Esophagus (tissue), 2 donors: ENCODE results near the gene COL27A1. TPM values are rescaled to one million over a fixed set of nuclear protein-coding genes. Genes with fewer than 3 reads are reported as not detected.

ENCODE experiments used
- H3K27ac ChIP-seq, 2 donors: one replicate each; pipeline ENCODE4 v1.5.1; 2013; ENCODE audit warnings: low read depth in 2 of 2, mild to moderate bottlenecking in 2 of 2, inconsistent platforms in 1 of 2, low read length in 1 of 2, moderate library complexity in 1 of 2
- H3K27me3 ChIP-seq, 2 donors: one replicate each; pipeline ENCODE4 v1.6.1; 2013; ENCODE audit warnings: low read length in 2 of 2, control low read depth in 1 of 2, mild to moderate bottlenecking in 1 of 2; ENCODE audit not compliant: insufficient read depth in 2 of 2, control insufficient read depth in 1 of 2
- H3K36me3 ChIP-seq, 2 donors: one replicate each; pipeline ENCODE4 v1.6.1; 2013; ENCODE audit warnings: low read length in 1 of 2; ENCODE audit not compliant: control insufficient read depth in 2 of 2, insufficient read depth in 2 of 2
- H3K4me1 ChIP-seq, 2 donors: one replicate each; pipeline ENCODE4 v1.6.1; 2013; ENCODE audit warnings: low read length in 1 of 2; ENCODE audit not compliant: control insufficient read depth in 2 of 2, insufficient read depth in 2 of 2
- H3K4me3 ChIP-seq, 2 donors: one replicate each; pipeline ENCODE4 v1.5.1; 2013; ENCODE audit warnings: low read length in 2 of 2, mild to moderate bottlenecking in 2 of 2, low read depth in 1 of 2, moderate library complexity in 1 of 2
- H3K9me3 ChIP-seq, 2 donors: one replicate each; pipeline ENCODE4 v1.6.1; 2013; ENCODE audit warnings: mild to moderate bottlenecking in 2 of 2, low read depth in 1 of 2, low read length in 1 of 2, moderate library complexity in 1 of 2; ENCODE audit not compliant: control insufficient read depth in 2 of 2, insufficient read depth in 1 of 2
- WGBS, 2 donors: extraction: QIAGEN DNeasy Blood & Tissue Kit; methylation state at CpG; one replicate each; pipeline ENCODE4 v1.1.7; 2013; 5-methylcytosine and 5-hydroxymethylcytosine counted together
- polyA plus RNA-seq, 2 donors: library from polyadenylated mRNA; stranded (reverse); fragments of 200-250 nt; gene quantifications; one replicate each; pipeline ENCODE4 v1.2.3, GENCODE V29; 2013
- donor health status: healthy with polysubstance abuse.
- donor health status: Bipolar disorder and iron deficiency.

COL27A1 gene
- polyA plus RNA-seq, 2 donors = 7.2 to 32.6 TPM

GRCh38 chr9:114216081-114216480 lies 60.7 kb downstream of the COL27A1 start:
- no peaks in the 10 kb centered on the region for H3K27me3 ChIP-seq
- no peaks in the 10 kb centered on the region for H3K9me3 ChIP-seq
- H3K27ac ChIP-seq = no peak overlapping the region
- peaks cover 8 to 11% of the 10 kb centered on the region in 2 donors for H3K4me1 ChIP-seq
- peaks cover 0 to 3% of the 10 kb centered on the region in 2 donors for H3K36me3 ChIP-seq
- H3K4me3 ChIP-seq = no peak overlapping the region
- 42 to 46% methylated on average over 7 of the region's 7 CpGs for WGBS, 2 donors

- no peak overlapping the region for H3K4me3 ChIP-seq
- H3K36me3 ChIP-seq = peaks cover 0 to 3% of the 10 kb centered on the region in 2 donors
- H3K9me3 ChIP-seq = no peaks in the 10 kb centered on the region
- no peaks in the 10 kb centered on the region for H3K27me3 ChIP-seq
- H3K4me1 ChIP-seq = peaks cover 8 to 11% of the 10 kb centered on the region in 2 donors
- H3K27ac ChIP-seq = no peak overlapping the region
- 88% methylated on average over 4 of the region's 4 CpGs for WGBS, 2 donors
Observed at GRCh38 chr9:114216976-114217375, 61.6 kb downstream of the COL27A1 start.

DNA sequence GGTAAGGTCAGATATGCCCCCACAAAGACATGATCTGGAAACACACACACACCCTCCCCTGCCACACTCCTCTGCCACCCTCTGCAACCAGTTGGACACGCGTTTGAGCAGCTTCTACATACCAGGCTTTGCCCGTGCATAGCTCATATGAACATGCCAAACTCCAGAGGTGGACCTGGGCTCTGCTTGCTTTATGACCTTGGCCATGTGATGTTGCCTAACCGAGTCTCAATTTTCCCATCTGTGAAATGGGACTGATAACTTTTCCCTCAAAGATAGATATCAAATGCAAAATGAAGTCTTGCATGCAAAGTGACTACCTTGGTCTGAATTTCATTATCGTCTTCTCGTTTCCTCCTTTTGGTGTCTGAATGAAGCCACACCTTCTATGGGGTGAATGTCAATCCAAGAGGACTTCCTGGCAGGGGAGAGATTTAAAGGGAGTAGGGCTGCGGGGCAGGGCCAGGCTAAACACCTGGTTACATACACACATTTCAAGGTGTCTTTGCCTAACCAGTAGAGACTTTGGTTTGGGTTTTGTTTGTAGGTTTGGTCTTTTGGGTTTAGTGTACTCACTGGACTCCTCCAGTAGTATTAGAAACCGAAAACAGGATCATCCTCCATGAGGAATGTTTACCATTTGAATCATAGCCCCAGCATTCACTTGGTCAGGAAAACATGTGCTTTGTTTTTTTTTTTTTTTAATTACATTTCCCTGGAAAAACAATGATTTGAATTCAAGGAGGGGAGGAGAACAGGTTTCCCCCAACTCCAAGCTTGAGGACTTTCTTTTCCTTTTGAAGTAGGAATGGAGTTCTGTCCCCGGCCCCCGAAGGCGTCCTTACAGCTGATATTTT lies 63.2 kb downstream of the COL27A1 start:
- no peaks in the 10 kb centered on the region for H3K9me3 ChIP-seq
- peaks cover 8 to 11% of the 10 kb centered on the region in 2 donors for H3K4me1 ChIP-seq
- 89 to 92% methylated on average over 11 of the region's 11 CpGs for WGBS, 2 donors
- H3K4me3 ChIP-seq = no peak overlapping the region
- H3K27me3 ChIP-seq = no peaks in the 10 kb centered on the region
- no peak overlapping the region for H3K27ac ChIP-seq
- peaks cover 0 to 3% of the 10 kb centered on the region in 2 donors for H3K36me3 ChIP-seq

DNA sequence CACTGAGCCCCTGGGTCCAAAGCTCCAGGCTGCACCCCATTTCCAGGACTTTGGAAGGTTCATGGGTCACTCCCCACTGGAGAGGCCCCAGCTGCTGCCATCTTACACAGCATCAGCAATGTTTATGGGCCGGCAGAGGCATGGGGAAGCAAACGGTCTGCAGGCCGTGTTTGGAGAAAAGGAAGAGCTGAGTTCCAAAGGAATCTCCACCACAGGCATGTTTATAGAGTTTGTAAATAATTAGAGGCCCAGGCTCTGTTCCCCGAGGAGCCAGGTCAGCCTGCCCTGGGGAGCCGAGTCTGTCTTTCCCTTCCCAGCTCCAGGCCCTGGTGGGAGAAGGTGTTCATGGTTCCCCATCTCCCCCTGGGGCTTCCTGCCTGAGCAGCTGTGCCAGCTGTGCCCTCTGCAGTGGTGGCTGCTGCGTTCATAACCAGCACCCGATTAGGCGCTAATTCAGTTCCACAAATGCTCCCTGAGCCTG lies 64.8 kb downstream of the COL27A1 start:
- no peaks in the 10 kb centered on the region for H3K9me3 ChIP-seq
- H3K27me3 ChIP-seq = no peaks in the 10 kb centered on the region
- H3K4me1 ChIP-seq = peaks cover 3 to 4% of the 10 kb centered on the region in 2 donors
- H3K4me3 ChIP-seq = no peak overlapping the region
- peak overlapping the region in 1 of 2 donors; percentile 29 for H3K27ac ChIP-seq
- H3K36me3 ChIP-seq = peaks cover 0 to 3% of the 10 kb centered on the region in 2 donors
- 77 to 81% methylated on average over 8 of the region's 8 CpGs for WGBS, 2 donors

- no peak overlapping the region for H3K4me3 ChIP-seq
- H3K36me3 ChIP-seq = peaks cover 0 to 3% of the 10 kb centered on the region in 2 donors
- H3K4me1 ChIP-seq = peaks cover 0 to 4% of the 10 kb centered on the region in 2 donors
- 82 to 87% methylated on average over 10 of the region's 10 CpGs for WGBS, 2 donors
- no peaks in the 10 kb centered on the region for H3K9me3 ChIP-seq
- H3K27ac ChIP-seq = no peak overlapping the region
- no peaks in the 10 kb centered on the region for H3K27me3 ChIP-seq
Observed at GRCh38 chr9:114221706-114222465, 66.5 kb downstream of the COL27A1 start.

DNA sequence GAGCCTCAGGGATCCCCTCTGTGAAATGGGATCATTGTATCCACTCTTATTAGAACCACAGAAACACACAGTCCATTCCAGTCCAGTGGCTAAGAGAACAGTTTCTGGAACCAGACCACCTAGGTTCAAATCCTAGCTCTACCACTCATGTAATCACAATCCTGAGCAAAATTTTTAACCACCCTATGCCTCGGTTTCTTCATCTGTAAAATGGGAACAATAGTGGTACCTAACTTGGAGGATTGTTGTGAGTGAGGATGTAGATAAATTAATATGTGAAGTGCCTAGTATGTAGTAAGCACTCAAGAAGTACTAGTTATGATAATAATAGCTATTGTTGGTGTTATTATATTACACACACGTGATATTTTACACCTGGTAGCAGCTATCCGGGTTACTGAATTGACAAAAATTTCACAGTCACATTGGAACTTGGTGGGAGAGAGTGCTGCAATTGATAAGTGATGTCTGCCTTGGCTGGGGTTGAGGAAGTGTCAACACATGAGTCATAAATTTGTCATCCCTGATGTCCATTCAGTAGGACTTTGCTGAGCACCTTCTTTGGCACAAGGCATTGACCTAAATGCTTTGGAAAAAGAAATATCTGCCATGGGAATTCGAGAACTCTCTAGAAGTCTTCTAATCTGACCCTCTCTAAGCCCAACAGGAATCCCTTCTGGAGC lies 68.4 kb downstream of the COL27A1 start:
- peaks cover 0 to 4% of the 10 kb centered on the region in 2 donors for H3K4me1 ChIP-seq
- no peaks in the 10 kb centered on the region for H3K9me3 ChIP-seq
- H3K36me3 ChIP-seq = no peaks in the 10 kb centered on the region
- no peak overlapping the region for H3K4me3 ChIP-seq
- no peak overlapping the region for H3K27ac ChIP-seq
- WGBS, 2 donors = 68 to 79% methylated on average over 4 of the region's 4 CpGs
- H3K27me3 ChIP-seq = no peaks in the 10 kb centered on the region

DNA sequence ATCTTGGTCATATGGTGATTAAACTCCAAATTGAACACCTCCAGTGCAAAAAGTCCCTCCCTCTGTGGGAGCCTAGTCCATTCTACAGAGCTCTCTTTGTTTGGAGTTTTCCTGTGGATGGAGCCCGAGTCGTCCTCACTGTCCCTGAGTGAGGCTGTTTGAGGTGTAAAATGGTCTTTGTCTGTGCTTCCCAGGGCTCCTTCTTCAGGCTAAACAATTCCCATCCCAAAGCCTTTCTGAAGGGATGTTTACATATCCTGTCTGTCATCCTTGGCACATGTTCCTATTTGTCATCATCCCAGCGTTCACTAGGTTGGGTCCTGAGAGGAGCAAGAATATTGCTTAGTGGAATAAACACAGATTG lies 68.9 kb downstream of the COL27A1 start:
- Histone ChIP-seq H3K27ac (no peak overlapping the region), H3K9me3 (no peaks in the 10 kb centered on the region), H3K4me3 (no peak overlapping the region), H3K4me1 (peaks cover 0 to 4% of the 10 kb centered on the region in 2 donors), H3K27me3 (no peaks in the 10 kb centered on the region), H3K36me3 (no peaks in the 10 kb centered on the region)
- 36 to 43% methylated on average over 3 of the region's 3 CpGs for WGBS, 2 donors

- no peaks in the 10 kb centered on the region for H3K36me3 ChIP-seq
- H3K27me3 ChIP-seq = no peaks in the 10 kb centered on the region
- H3K9me3 ChIP-seq = no peaks in the 10 kb centered on the region
- H3K4me3 ChIP-seq = no peak overlapping the region
- no peak overlapping the region for H3K27ac ChIP-seq
- H3K4me1 ChIP-seq = no peaks in the 10 kb centered on the region
- WGBS, 2 donors = 81 to 82% methylated on average over 11 of the region's 11 CpGs
Observed at GRCh38 chr9:114225561-114226212, 70.3 kb downstream of the COL27A1 start.
